HEK293 (cell line): ENCODE measurements around the gene DCST1.

ENCODE experiments used
- BCL11B ChIP-seq: fragments of 450-650 bp; formaldehyde crosslinking; IDR thresholded peaks from 2 replicates; pipeline ENCODE4 v1.5.1; 2016; ENCODE audit warnings: low read depth, missing biosample characterization, missing genetic modification characterization
- HOXC10 ChIP-seq: sonication (generic); formaldehyde crosslinking; IDR thresholded peaks from 2 replicates; pipeline ENCODE4 v1.8.1; 2023; ENCODE audit warnings: mild to moderate bottlenecking, missing genetic modification reagents
- KLF10 ChIP-seq: fragments of 450-650 bp; IDR thresholded peaks from 2 replicates; pipeline ENCODE4 v1.5.1; 2018; ENCODE audit warnings: missing biosample characterization, mild to moderate bottlenecking, missing genetic modification characterization
- MEIS1 ChIP-seq: sonication (generic); formaldehyde crosslinking; IDR thresholded peaks from 2 replicates; pipeline ENCODE4 v1.8.1; 2022; ENCODE audit warnings: missing genetic modification reagents, mild to moderate bottlenecking, borderline replicate concordance
- PBX3 ChIP-seq: sonication (generic); formaldehyde crosslinking; IDR thresholded peaks from 2 replicates; pipeline ENCODE4 v1.8.1; 2022; ENCODE audit warnings: mild to moderate bottlenecking, moderate library complexity, missing genetic modification reagents
- PRDM2 ChIP-seq: fragments of 450-650 bp; formaldehyde crosslinking; IDR thresholded peaks from 2 replicates; pipeline ENCODE4 v1.5.1; 2016; ENCODE audit warnings: missing biosample characterization, missing genetic modification characterization, borderline replicate concordance
- SALL2 ChIP-seq: fragments of 450-650 bp; formaldehyde crosslinking; IDR thresholded peaks from 2 replicates; pipeline ENCODE4 v1.5.0; 2017; ENCODE audit warnings: missing biosample characterization, mild to moderate bottlenecking, missing genetic modification characterization, borderline replicate concordance
- SP7 ChIP-seq: fragments of 450-650 bp; formaldehyde crosslinking; IDR thresholded peaks from 2 replicates; pipeline ENCODE4 v1.5.1; 2016; ENCODE audit warnings: missing biosample characterization, missing genetic modification characterization
- WT1 ChIP-seq: fragments of 450-650 bp; formaldehyde crosslinking; IDR thresholded peaks from 2 replicates; pipeline ENCODE4 v1.5.1; 2016; ENCODE audit warnings: missing biosample characterization, missing genetic modification characterization
- ZBTB21 ChIP-seq: fragments of 450-650 bp; formaldehyde crosslinking; IDR thresholded peaks from 2 replicates; pipeline ENCODE4 v1.5.1; 2017; ENCODE audit warnings: missing biosample characterization, missing genetic modification characterization
- ZBTB44 ChIP-seq: fragments of 450-650 bp; IDR thresholded peaks from 2 replicates; pipeline ENCODE4 v1.5.1; 2018; ENCODE audit warnings: missing biosample characterization, mild to moderate bottlenecking, missing genetic modification characterization
- ZBTB48 ChIP-seq: fragments of 450-650 bp; formaldehyde crosslinking; IDR thresholded peaks from 2 replicates; pipeline ENCODE4 v1.5.1; 2016; ENCODE audit warnings: missing biosample characterization, missing genetic modification characterization
- ZBTB49 ChIP-seq: fragments of 450-650 bp; formaldehyde crosslinking; IDR thresholded peaks from 2 replicates; pipeline ENCODE4 v1.5.1; 2016; ENCODE audit warnings: missing biosample characterization, missing genetic modification characterization, low read depth
- ZFP69B ChIP-seq: fragments of 450-650 bp; formaldehyde crosslinking; IDR thresholded peaks from 2 replicates; pipeline ENCODE4 v1.5.1; 2016; ENCODE audit warnings: missing biosample characterization, missing genetic modification characterization
- ZNF112 ChIP-seq: fragments of 450-650 bp; formaldehyde crosslinking; IDR thresholded peaks from 2 replicates; pipeline ENCODE4 v1.5.0; 2017; ENCODE audit warnings: missing biosample characterization, missing genetic modification characterization
- ZNF114 ChIP-seq: fragments of 450-650 bp; formaldehyde crosslinking; IDR thresholded peaks from 2 replicates; pipeline ENCODE4 v1.5.0; 2017; ENCODE audit warnings: missing biosample characterization, missing genetic modification characterization
- ZNF138 ChIP-seq: fragments of 450-650 bp; formaldehyde crosslinking; IDR thresholded peaks from 2 replicates; pipeline ENCODE4 v1.5.1; 2016; ENCODE audit warnings: missing biosample characterization, missing genetic modification characterization, borderline replicate concordance
- ZNF169 ChIP-seq: fragments of 450-650 bp; formaldehyde crosslinking; IDR thresholded peaks from 2 replicates; pipeline ENCODE4 v1.5.1; 2016; ENCODE audit warnings: missing biosample characterization, missing genetic modification characterization
- ZNF174 ChIP-seq: fragments of 450-650 bp; formaldehyde crosslinking; IDR thresholded peaks from 2 replicates; pipeline ENCODE4 v1.5.0; 2017; ENCODE audit warnings: missing biosample characterization, mild to moderate bottlenecking, missing genetic modification characterization
- ZNF350 ChIP-seq: fragments of 450-650 bp; formaldehyde crosslinking; IDR thresholded peaks from 2 replicates; pipeline ENCODE4 v1.5.0; 2017; ENCODE audit warnings: missing biosample characterization, mild to moderate bottlenecking, missing genetic modification characterization
- ZNF354C ChIP-seq: fragments of 450-650 bp; formaldehyde crosslinking; IDR thresholded peaks from 2 replicates; pipeline ENCODE4 v1.5.1; 2016; ENCODE audit warnings: missing biosample characterization, missing genetic modification characterization, low read depth, borderline replicate concordance
- ZNF449 ChIP-seq: fragments of 450-650 bp; formaldehyde crosslinking; IDR thresholded peaks from 2 replicates; pipeline ENCODE4 v1.5.1; 2017; ENCODE audit warnings: missing biosample characterization, mild to moderate bottlenecking, missing genetic modification characterization, moderate library complexity
- ZNF514 ChIP-seq: fragments of 450-650 bp; formaldehyde crosslinking; IDR thresholded peaks from 2 replicates; pipeline ENCODE4 v1.5.1; 2016; ENCODE audit warnings: missing biosample characterization, missing genetic modification characterization
- ZNF596 ChIP-seq: fragments of 450-650 bp; IDR thresholded peaks from 2 replicates; pipeline ENCODE4 v1.5.0; 2018; ENCODE audit warnings: missing biosample characterization, mild to moderate bottlenecking, missing genetic modification characterization, moderate library complexity
- ZNF626 ChIP-seq: fragments of 450-650 bp; sonication (Bioruptor Pico); formaldehyde crosslinking; IDR thresholded peaks from 2 replicates; pipeline ENCODE4 v1.5.1; 2018; ENCODE audit warnings: missing biosample characterization, missing genetic modification characterization, inconsistent platforms
- ZNF747 ChIP-seq: fragments of 450-650 bp; formaldehyde crosslinking; IDR thresholded peaks from 2 replicates; pipeline ENCODE4 v1.5.1; 2016; ENCODE audit warnings: missing biosample characterization, missing genetic modification characterization
- ZXDB ChIP-seq: fragments of 450-650 bp; formaldehyde crosslinking; IDR thresholded peaks from 2 replicates; pipeline ENCODE4 v1.5.1; 2016; ENCODE audit warnings: missing biosample characterization, missing genetic modification characterization

The DCST1 gene

GRCh38 chr1:155050560-155051341 lies 17.1 kb downstream of the DCST1 start, which contains the start of gene ADAM15 (continued):
- no peak for TF ChIP-seq ZBTB49 (tag by site-specific recombination)
- 0 out of 2 replicates have a peak, but pooled peaks have one; percentile 26 for TF ChIP-seq ZNF449 (tag by site-specific recombination)
- TF ChIP-seq SP7, result peak; percentile 92
- peak; percentile 63; the same call in 1 of the 2 replicates for TF ChIP-seq PBX3
- no peak for TF ChIP-seq ZNF112
- TF ChIP-seq WT1 (tag by site-specific recombination), result peak; percentile 46; the same call in 1 of the 2 replicates
- no peak for TF ChIP-seq ZNF514 (tag by site-specific recombination)
- peak; percentile 69 for TF ChIP-seq KLF10 (tag by site-specific recombination)
- no peak for TF ChIP-seq ZNF596 (tag by site-specific recombination)
- no peak for TF ChIP-seq MEIS1 (CRISPR knock-in tag)
- TF ChIP-seq ZFP69B, result peak; percentile 34
- TF ChIP-seq HOXC10, result no peak
- TF ChIP-seq PRDM2, result peak; percentile 88; the same call in 1 of the 2 replicates
- TF ChIP-seq ZNF138 (tag by site-specific recombination), result no peak
- 0 out of 2 replicates have a peak, but pooled peaks have one; percentile 16 for TF ChIP-seq ZBTB48
- TF ChIP-seq BCL11B (tag by site-specific recombination), result peak; percentile 87; the same call in 1 of the 2 replicates
- TF ChIP-seq ZXDB (tag by site-specific recombination), result no peak; the same call in 1 of the 2 replicates
- no peak for TF ChIP-seq ZNF169 (tag by site-specific recombination)
- no peak for TF ChIP-seq ZNF350
- TF ChIP-seq ZNF626 (tag by site-specific recombination), result no peak
- no peak for TF ChIP-seq ZNF354C (tag by site-specific recombination)
- TF ChIP-seq ZBTB21 (tag by site-specific recombination), result peak; percentile 9; the same call in 1 of the 2 replicates
- no peak for TF ChIP-seq ZNF747 (tag by site-specific recombination)
- no peak for TF ChIP-seq ZNF174 (tag by site-specific recombination)
- no peak for TF ChIP-seq ZBTB44
- TF ChIP-seq SALL2 (tag by site-specific recombination), result no peak; the same call in 1 of the 2 replicates
- TF ChIP-seq ZNF114 (tag by site-specific recombination), result no peak
